CD4-positive, alpha-beta memory T cell (primary cell): ENCODE measurements around the gene B2M. TPM values are rescaled to one million over a fixed set of nuclear protein-coding genes. Genes with fewer than 3 reads are reported as not detected.

Experiments
- CTCF ChIA-PET: fragments of 350-600 bp; sonication (Branson Sonifier 250); formaldehyde crosslinking; loops from one replicate; lab custom pipeline; 2021; ENCODE audit warnings: inconsistent platforms; ENCODE audit not compliant: partially characterized antibody; lab: Charles Lee
- POLR2A ChIA-PET: fragments of 350-600 bp; sonication (Branson Sonifier 250); formaldehyde crosslinking; loops from one replicate; lab custom pipeline; 2021; ENCODE audit not compliant: partially characterized antibody; lab: Charles Lee
- DNase-seq, 5 donors: peaks; one replicate each; pipeline versions ENCODE4 v3.0.0 to v3.0.0-alpha.2; 2020 to 2022; ENCODE audit warnings: mixed read lengths in 1 of 5
- H3K27ac ChIP-seq: one replicate; pipeline ENCODE4 v1.7.0; 2013; ENCODE audit warnings: low read depth, low read length
- H3K27me3 ChIP-seq: 2 replicates; pipeline ENCODE4 v1.7.0; 2013; ENCODE audit warnings: mild to moderate bottlenecking, low read length, moderate library complexity; ENCODE audit not compliant: insufficient read depth
- H3K36me3 ChIP-seq: 2 replicates; pipeline ENCODE4 v1.7.0; 2013; ENCODE audit warnings: mild to moderate bottlenecking, low read length, moderate library complexity; ENCODE audit not compliant: insufficient read depth
- H3K4me1 ChIP-seq: 2 replicates; pipeline ENCODE4 v1.7.0; 2013; ENCODE audit warnings: mild to moderate bottlenecking, low read length, moderate library complexity; ENCODE audit not compliant: insufficient read depth
- H3K4me3 ChIP-seq, 2 donors: one replicate each; pipeline ENCODE4 v1.7.0; 2013; ENCODE audit warnings: low read length in 2 of 2, mild to moderate bottlenecking in 1 of 2
- H3K9me3 ChIP-seq, 2 donors: one replicate each; pipeline ENCODE4 v1.7.0; 2013; ENCODE audit warnings: low read length in 2 of 2, control low read depth in 1 of 2; ENCODE audit not compliant: control insufficient read depth in 1 of 2
- H3K27ac Mint-ChIP-seq, 7 donors: one replicate each; pipeline ENCODE4 v1.8.0; 2020 to 2021; ENCODE audit warnings: mixed read lengths in 7 of 7, mild to moderate bottlenecking in 6 of 7, inconsistent platforms in 3 of 7, moderate library complexity in 3 of 7
- H3K27me3 Mint-ChIP-seq, 2 donors: one replicate each; pipeline ENCODE4 v1.8.0; 2020 to 2021; ENCODE audit warnings: mixed read lengths in 2 of 2
- H3K36me3 Mint-ChIP-seq, 2 donors: one replicate each; pipeline ENCODE4 v1.8.0; 2020 to 2021; ENCODE audit warnings: mixed read lengths in 2 of 2, inconsistent platforms in 1 of 2, mild to moderate bottlenecking in 1 of 2
- H3K4me1 Mint-ChIP-seq, 4 donors: one replicate each; pipeline ENCODE4 v1.8.0; 2020 to 2021; ENCODE audit warnings: mixed read lengths in 4 of 4, mild to moderate bottlenecking in 1 of 4
- H3K4me3 Mint-ChIP-seq, 8 donors: one replicate each; pipeline ENCODE4 v1.8.0; 2020 to 2021; ENCODE audit warnings: mixed read lengths in 8 of 8, mild to moderate bottlenecking in 7 of 8, moderate library complexity in 6 of 8, inconsistent platforms in 3 of 8
- H3K9me3 Mint-ChIP-seq, 8 donors: one replicate each; pipeline ENCODE4 v1.8.0; 2020 to 2021; ENCODE audit warnings: mixed read lengths in 8 of 8, mild to moderate bottlenecking in 5 of 8, inconsistent platforms in 3 of 8, moderate library complexity in 1 of 8
- intact Hi-C: fragments of 100-400 bp; cut with micrococcal nuclease; formaldehyde crosslinking; loops from one replicate; pipeline ENCODE4 v1.15.1; 2023
- polyA plus RNA-seq, 2 donors: library from polyadenylated mRNA; unstranded; fragments of 300-500 nt; fragmentation: Illumina TruSeq; gene quantifications; one replicate each; pipeline ENCODE4 v1.2.3, GENCODE V29; 2021
- total RNA-seq, 2 experiments: library from RNA; stranded (reverse); gene quantifications; one replicate each; pipeline ENCODE4 v1.2.3, GENCODE V29; 2021

B2M gene
- total and polyA plus RNA-seq, 4 experiments from 2014 or later: 7,421 to 62,423 (median 21,318) TPM

DNA sequence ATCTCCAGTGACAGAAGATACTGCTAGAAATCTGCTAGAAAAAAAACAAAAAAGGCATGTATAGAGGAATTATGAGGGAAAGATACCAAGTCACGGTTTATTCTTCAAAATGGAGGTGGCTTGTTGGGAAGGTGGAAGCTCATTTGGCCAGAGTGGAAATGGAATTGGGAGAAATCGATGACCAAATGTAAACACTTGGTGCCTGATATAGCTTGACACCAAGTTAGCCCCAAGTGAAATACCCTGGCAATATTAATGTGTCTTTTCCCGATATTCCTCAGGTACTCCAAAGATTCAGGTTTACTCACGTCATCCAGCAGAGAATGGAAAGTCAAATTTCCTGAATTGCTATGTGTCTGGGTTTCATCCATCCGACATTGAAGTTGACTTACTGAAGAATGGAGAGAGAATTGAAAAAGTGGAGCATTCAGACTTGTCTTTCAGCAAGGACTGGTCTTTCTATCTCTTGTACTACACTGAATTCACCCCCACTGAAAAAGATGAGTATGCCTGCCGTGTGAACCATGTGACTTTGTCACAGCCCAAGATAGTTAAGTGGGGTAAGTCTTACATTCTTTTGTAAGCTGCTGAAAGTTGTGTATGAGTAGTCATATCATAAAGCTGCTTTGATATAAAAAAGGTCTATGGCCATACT, 4.0 kb downstream of the B2M start:
- intact Hi-C loops: no loop called here
- DNase-seq: peak in 2 of 5 donors; percentile 23 to 63
- Histone ChIP-seq H3K27me3 (no peaks in the 10 kb centered on the region), H3K9me3 (no peaks in the 10 kb centered on the region), H3K36me3 (peaks cover 66% of the 10 kb centered on the region), H3K4me3 (peak overlapping the region; percentile 94), H3K27ac (peak overlapping the region; percentile 99), H3K4me1 (peaks cover 58% of the 10 kb centered on the region)
- ChIA-PET CTCF (interaction anchor here (1.2 to 33.6 kb wide), 4 partner anchors 17 to 114 kb away, joined by 3 to 821 read pairs (median 384); partner anchors contain the start of genes SPG11 and TRIM69), POLR2A (interaction anchor here (0.8 to 39.7 kb wide), 10 partner anchors 9 to 131 kb away, joined by 3 to 5737 read pairs (median 8); partner anchors contain the start of genes SPG11 and TRIM69)
- peaks cover 0 to 17% (median 0%) of the 10 kb centered on the region in 8 donors for H3K9me3 Mint-ChIP-seq
- peak overlapping the region; percentile 69 to 100 (median 94) for H3K27ac Mint-ChIP-seq
- H3K27me3 Mint-ChIP-seq: no peaks in the 10 kb centered on the region
- peak overlapping the region; percentile 82 to 100 (median 99) for H3K4me3 Mint-ChIP-seq
- peaks cover 84 to 85% of the 10 kb centered on the region in 2 donors for H3K36me3 Mint-ChIP-seq
- peaks cover 48 to 86% (median 59%) of the 10 kb centered on the region in 4 donors for H3K4me1 Mint-ChIP-seq

DNA sequence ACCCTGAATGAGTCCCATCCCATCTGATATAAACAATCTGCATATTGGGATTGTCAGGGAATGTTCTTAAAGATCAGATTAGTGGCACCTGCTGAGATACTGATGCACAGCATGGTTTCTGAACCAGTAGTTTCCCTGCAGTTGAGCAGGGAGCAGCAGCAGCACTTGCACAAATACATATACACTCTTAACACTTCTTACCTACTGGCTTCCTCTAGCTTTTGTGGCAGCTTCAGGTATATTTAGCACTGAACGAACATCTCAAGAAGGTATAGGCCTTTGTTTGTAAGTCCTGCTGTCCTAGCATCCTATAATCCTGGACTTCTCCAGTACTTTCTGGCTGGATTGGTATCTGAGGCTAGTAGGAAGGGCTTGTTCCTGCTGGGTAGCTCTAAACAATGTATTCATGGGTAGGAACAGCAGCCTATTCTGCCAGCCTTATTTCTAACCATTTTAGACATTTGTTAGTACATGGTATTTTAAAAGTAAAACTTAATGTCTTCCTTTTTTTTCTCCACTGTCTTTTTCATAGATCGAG, 4.5 kb downstream of the B2M start:
- peaks cover 51 to 86% (median 60%) of the 10 kb centered on the region in 4 donors for H3K4me1 Mint-ChIP-seq
- peak overlapping the region; percentile 82 to 100 (median 99) for H3K4me3 Mint-ChIP-seq
- H3K9me3 Mint-ChIP-seq: peaks cover 0 to 17% (median 0%) of the 10 kb centered on the region in 8 donors
- peak overlapping the region; percentile 94 for H3K4me3 ChIP-seq
- peaks cover 82 to 83% of the 10 kb centered on the region in 2 donors for H3K36me3 Mint-ChIP-seq
- H3K27ac ChIP-seq: peak overlapping the region; percentile 99
- peak overlapping the region; percentile 69 to 100 (median 91) for H3K27ac Mint-ChIP-seq
- no peaks in the 10 kb centered on the region for H3K27me3 Mint-ChIP-seq
- peaks cover 66% of the 10 kb centered on the region for H3K36me3 ChIP-seq
- intact Hi-C loops: no loop called here
- ChIA-PET CTCF (interaction anchor here (0.6 to 33.6 kb wide), 5 partner anchors 16 to 162 kb away, joined by 3 to 821 read pairs (median 167); partner anchors contain the start of genes SPG11 and TRIM69), POLR2A (interaction anchor here (0.8 to 39.7 kb wide), 12 partner anchors 9 to 123 kb away, joined by 3 to 5737 read pairs (median 4); partner anchors contain the start of genes SPG11 and TRIM69)
- peak in 1 of 5 donors; percentile 26 for DNase-seq
- no peaks in the 10 kb centered on the region for H3K27me3 ChIP-seq
- no peaks in the 10 kb centered on the region for H3K9me3 ChIP-seq
- H3K4me1 ChIP-seq: peaks cover 61% of the 10 kb centered on the region

DNA sequence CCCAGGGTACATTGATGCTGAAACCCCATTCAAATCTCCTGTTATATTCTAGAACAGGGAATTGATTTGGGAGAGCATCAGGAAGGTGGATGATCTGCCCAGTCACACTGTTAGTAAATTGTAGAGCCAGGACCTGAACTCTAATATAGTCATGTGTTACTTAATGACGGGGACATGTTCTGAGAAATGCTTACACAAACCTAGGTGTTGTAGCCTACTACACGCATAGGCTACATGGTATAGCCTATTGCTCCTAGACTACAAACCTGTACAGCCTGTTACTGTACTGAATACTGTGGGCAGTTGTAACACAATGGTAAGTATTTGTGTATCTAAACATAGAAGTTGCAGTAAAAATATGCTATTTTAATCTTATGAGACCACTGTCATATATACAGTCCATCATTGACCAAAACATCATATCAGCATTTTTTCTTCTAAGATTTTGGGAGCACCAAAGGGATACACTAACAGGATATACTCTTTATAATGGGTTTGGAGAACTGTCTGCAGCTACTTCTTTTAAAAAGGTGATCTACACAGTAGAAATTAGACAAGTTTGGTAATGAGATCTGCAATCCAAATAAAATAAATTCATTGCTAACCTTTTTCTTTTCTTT, 5.8 kb downstream of the B2M start:
- DNase-seq: no peak
- intact Hi-C loops: no loop called here
- ChIA-PET CTCF (interaction anchor here (0.6 to 33.6 kb wide), 3 partner anchors 15 to 171 kb away, joined by 5 to 821 read pairs (median 601); partner anchors contain the start of genes SPG11 and TRIM69), POLR2A (interaction anchor here (1.2 to 39.7 kb wide), 5 partner anchors 10 to 65 kb away, joined by 3 to 5737 read pairs (median 10); partner anchors contain the start of genes SPG11 and TRIM69)
- peaks cover 71 to 72% of the 10 kb centered on the region in 2 donors for H3K36me3 Mint-ChIP-seq
- peak overlapping the region; percentile 99 for H3K27ac ChIP-seq
- H3K4me1 ChIP-seq: peaks cover 74% of the 10 kb centered on the region
- H3K27ac Mint-ChIP-seq: peak overlapping the region; percentile 79 to 100 (median 87)
- H3K27me3 ChIP-seq: no peaks in the 10 kb centered on the region
- peaks cover 0 to 13% (median 0%) of the 10 kb centered on the region in 8 donors for H3K9me3 Mint-ChIP-seq
- H3K27me3 Mint-ChIP-seq: no peaks in the 10 kb centered on the region
- H3K4me1 Mint-ChIP-seq: peaks cover 62 to 92% (median 71%) of the 10 kb centered on the region in 4 donors
- H3K9me3 ChIP-seq: no peaks in the 10 kb centered on the region
- peaks cover 64% of the 10 kb centered on the region for H3K36me3 ChIP-seq
- H3K4me3 Mint-ChIP-seq: peak overlapping the region; percentile 22 to 100 (median 99)
- peak overlapping the region in 1 of 2 donors; percentile 12 for H3K4me3 ChIP-seq

DNA sequence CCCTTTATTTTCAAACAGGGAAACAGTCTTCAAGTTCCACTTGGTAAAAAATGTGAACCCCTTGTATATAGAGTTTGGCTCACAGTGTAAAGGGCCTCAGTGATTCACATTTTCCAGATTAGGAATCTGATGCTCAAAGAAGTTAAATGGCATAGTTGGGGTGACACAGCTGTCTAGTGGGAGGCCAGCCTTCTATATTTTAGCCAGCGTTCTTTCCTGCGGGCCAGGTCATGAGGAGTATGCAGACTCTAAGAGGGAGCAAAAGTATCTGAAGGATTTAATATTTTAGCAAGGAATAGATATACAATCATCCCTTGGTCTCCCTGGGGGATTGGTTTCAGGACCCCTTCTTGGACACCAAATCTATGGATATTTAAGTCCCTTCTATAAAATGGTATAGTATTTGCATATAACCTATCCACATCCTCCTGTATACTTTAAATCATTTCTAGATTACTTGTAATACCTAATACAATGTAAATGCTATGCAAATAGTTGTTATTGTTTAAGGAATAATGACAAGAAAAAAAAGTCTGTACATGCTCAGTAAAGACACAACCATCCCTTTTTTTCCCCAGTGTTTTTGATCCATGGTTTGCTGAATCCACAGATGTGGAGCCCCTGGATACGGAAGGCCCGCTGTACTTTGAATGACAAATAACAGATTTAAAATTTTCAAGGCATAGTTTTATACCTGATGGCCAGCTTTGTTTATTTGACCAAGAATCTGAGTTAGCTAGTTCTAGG, 7.0 kb downstream of the B2M start:
- Histone ChIP-seq H3K4me3 (no peak overlapping the region), H3K36me3 (peaks cover 56% of the 10 kb centered on the region), H3K9me3 (no peaks in the 10 kb centered on the region), H3K27me3 (no peaks in the 10 kb centered on the region), H3K27ac (peak overlapping the region; percentile 99), H3K4me1 (peaks cover 83% of the 10 kb centered on the region)
- intact Hi-C loops: loop anchor here (1.0 kb wide), 1 partner anchor 8 kb away; no protein-coding TSS in a partner anchor
- H3K27me3 Mint-ChIP-seq: no peaks in the 10 kb centered on the region
- peaks cover 59 to 61% of the 10 kb centered on the region in 2 donors for H3K36me3 Mint-ChIP-seq
- peaks cover 65 to 89% (median 77%) of the 10 kb centered on the region in 4 donors for H3K4me1 Mint-ChIP-seq
- H3K27ac Mint-ChIP-seq: peak overlapping the region; percentile 72 to 100 (median 87)
- DNase-seq: peak in 1 of 5 donors; percentile 50
- CTCF ChIA-PET: interaction anchor here (1.5 to 33.6 kb wide), 3 partner anchors 8 to 56 kb away, joined by 4 to 821 read pairs (median 601); partner anchors contain the start of genes PATL2, SPG11 and TRIM69
- H3K4me3 Mint-ChIP-seq: peak overlapping the region in 7 of 8 donors; percentile 8 to 100 (median 68)
- POLR2A ChIA-PET: interaction anchor here (1.0 to 39.7 kb wide), 12 partner anchors 4 to 182 kb away, joined by 3 to 5737 read pairs (median 6); partner anchors contain the start of genes B2M, EIF3J, PATL2 and SPG11
- H3K9me3 Mint-ChIP-seq: peaks cover 0 to 7% (median 0%) of the 10 kb centered on the region in 8 donors

DNA sequence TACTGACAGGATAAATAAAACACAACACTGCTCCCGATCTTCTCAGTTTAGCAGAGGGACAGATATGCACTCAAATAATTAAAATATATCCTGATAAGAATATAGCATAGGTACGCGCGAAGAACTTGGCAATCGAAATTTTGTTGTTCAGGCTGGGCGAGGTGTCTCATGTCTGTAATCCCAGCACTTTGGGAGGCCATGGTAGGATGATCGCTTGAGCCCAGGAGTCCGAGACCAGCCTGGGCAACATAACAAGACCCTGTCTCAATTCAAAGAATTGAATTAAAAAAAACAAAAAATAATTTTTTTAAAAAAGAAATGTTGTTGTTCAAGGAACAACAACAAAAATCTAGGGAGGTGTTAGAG, 7.6 kb downstream of the B2M start:
- H3K27ac ChIP-seq: peak overlapping the region; percentile 99
- H3K4me1 ChIP-seq: peaks cover 88% of the 10 kb centered on the region
- no peaks in the 10 kb centered on the region for H3K9me3 ChIP-seq
- intact Hi-C loops: loop anchor here (1.0 kb wide), 2 partner anchors 7 to 8 kb away; partner anchors contain the start of genes B2M and PATL2
- POLR2A ChIA-PET: interaction anchor here (1.0 to 39.7 kb wide), 12 partner anchors 5 to 182 kb away, joined by 3 to 5737 read pairs (median 5); partner anchors contain the start of genes B2M, EIF3J, PATL2 and SPG11
- H3K4me3 ChIP-seq: no peak overlapping the region
- Mint-ChIP-seq H3K27me3 (no peaks in the 10 kb centered on the region), H3K4me1 (peaks cover 66 to 93% (median 77%) of the 10 kb centered on the region in 4 donors), H3K4me3 (peak overlapping the region in 7 of 8 donors; percentile 56 to 99 (median 75)), H3K36me3 (peaks cover 55 to 56% of the 10 kb centered on the region in 2 donors), H3K9me3 (peaks cover 0 to 7% (median 0%) of the 10 kb centered on the region in 8 donors), H3K27ac (peak overlapping the region; percentile 85 to 100 (median 94))
- DNase-seq: peak in 1 of 5 donors; percentile 18
- H3K36me3 ChIP-seq: peaks cover 50% of the 10 kb centered on the region
- no peaks in the 10 kb centered on the region for H3K27me3 ChIP-seq
- CTCF ChIA-PET: interaction anchor here (1.5 to 33.6 kb wide), 3 partner anchors 8 to 57 kb away, joined by 4 to 821 read pairs (median 601); partner anchors contain the start of genes PATL2, SPG11 and TRIM69
